ENCODE measurements around the gene MMRN2. TPM values are rescaled to one million over a fixed set of nuclear protein-coding genes. Genes with fewer than 3 reads are reported as not detected.

The MMRN2 gene
- total RNA-seq, 1 experiment from 2014 or later: not detected

DNA sequence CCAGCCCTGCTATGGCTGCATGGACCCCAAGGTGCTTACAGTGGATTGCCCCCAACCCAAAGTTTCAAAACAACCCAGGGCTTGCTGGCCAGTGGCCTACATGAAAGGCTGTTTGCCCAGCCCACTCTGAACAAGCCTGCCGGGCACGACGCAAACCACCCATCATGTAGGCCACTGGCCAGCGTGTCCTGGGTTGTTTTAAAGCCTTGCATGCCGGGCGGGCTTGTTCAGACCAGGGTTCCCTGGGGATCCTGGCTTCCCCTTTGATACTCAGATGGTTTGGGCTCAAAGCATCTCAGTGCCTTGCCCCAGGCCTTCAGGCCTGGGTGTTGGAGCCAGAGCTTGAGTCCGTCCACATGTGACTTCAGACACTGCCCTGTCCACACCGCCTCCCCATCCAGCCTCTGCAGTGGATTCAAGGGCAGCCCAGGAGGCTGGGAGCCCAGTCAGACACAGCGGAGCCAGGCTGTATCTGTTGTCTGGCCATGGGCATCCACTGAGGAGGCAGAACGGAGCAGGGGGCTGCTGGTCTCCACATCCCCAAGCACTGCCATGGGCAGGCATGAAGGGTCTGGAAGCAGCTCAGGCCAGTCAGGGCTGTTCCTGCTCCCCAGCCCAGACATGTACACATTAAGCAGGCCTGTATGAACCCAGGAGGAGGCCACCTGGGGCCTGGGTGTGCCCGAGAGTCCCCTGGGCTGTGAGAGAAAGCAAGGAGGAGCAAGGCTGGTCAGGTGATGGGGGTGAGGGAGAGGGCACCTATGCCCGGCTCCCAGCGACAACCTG, 6.8 kb upstream of the MMRN2 start:
- intact Hi-C loops (cut with micrococcal nuclease; ENCODE audit: unreplicated experiment): loop anchor here (10.0 kb wide), 1 partner anchor 279 kb away; no protein-coding TSS in a partner anchor
- ChIA-PET POLR2A (ENCODE audit: low non-redundant PET) (no interaction called here), CTCF (no interaction called here)
- DNase-seq (ENCODE audit: low spot score): no peak
- no peak overlapping the region for H3K4me3 ChIP-seq (ENCODE audit: low read depth, low read length, poor library complexity, severe bottlenecking)
- H3K27ac ChIP-seq (ENCODE audit: low read depth, low read length, poor library complexity, severe bottlenecking): no peak overlapping the region
- H3K36me3 ChIP-seq (ENCODE audit: insufficient read depth, low read length, poor library complexity, severe bottlenecking): no peaks in the 10 kb centered on the region
- H3K4me1 ChIP-seq (ENCODE audit: insufficient read depth, low read length, poor library complexity, severe bottlenecking): peaks cover 6% of the 10 kb centered on the region
- H3K27me3 ChIP-seq (replicated peaks; ENCODE audit: insufficient read depth, low read depth, low read length, poor library complexity): no peaks in the 10 kb centered on the region
- no peak for TF ChIP-seq EZH2 (IDR thresholded peaks at IDR 0.05; ENCODE audit: borderline replicate concordance, low read depth, low read length, poor library complexity, severe bottlenecking)
- TF ChIP-seq, protein P1, sequence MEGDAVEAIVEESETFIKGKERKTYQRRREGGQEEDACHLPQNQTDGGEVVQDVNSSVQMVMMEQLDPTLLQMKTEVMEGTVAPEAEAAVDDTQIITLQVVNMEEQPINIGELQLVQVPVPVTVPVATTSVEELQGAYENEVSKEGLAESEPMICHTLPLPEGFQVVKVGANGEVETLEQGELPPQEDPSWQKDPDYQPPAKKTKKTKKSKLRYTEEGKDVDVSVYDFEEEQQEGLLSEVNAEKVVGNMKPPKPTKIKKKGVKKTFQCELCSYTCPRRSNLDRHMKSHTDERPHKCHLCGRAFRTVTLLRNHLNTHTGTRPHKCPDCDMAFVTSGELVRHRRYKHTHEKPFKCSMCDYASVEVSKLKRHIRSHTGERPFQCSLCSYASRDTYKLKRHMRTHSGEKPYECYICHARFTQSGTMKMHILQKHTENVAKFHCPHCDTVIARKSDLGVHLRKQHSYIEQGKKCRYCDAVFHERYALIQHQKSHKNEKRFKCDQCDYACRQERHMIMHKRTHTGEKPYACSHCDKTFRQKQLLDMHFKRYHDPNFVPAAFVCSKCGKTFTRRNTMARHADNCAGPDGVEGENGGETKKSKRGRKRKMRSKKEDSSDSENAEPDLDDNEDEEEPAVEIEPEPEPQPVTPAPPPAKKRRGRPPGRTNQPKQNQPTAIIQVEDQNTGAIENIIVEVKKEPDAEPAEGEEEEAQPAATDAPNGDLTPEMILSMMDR (conservative IDR thresholded peaks at IDR 0.05; ENCODE audit: low read depth, low read length): no peak
- no TSS peak for BruUV-seq (replicated peaks)
- H3K9me3 ChIP-seq (ENCODE audit: low read depth, low read length, poor library complexity, severe bottlenecking): no peaks in the 10 kb centered on the region

DNA sequence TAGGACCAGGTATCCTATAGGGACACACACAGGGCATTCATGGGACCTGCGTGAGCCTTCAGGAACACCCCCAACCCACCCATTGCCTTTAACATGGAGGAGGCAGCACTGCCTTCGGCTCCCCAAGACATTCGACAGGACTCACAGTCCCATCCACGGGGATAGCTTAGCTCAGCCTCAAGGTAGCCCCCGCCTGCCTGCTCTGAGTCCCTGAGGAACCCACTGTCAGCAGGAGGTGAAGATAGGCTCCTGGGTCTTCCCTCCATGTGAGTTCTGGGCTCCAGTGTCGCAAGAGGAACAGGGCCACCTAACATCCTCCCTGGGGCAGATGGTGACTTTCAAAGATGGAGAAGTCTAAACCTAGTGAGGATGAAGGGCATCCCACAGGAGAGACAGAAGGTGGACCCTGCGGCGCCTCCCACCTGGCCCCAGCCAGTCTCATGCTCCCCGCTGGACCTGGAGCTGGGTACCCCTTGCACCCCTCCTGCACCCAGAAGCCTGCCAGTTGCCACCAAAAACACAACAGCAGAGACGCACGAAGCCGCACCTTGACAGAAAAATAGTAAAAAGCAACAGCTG, 6.0 kb upstream of the MMRN2 start:
- H3K4me1 ChIP-seq (ENCODE audit: insufficient read depth, low read length, poor library complexity, severe bottlenecking): peaks cover 6% of the 10 kb centered on the region
- no peak for TF ChIP-seq EZH2 (IDR thresholded peaks at IDR 0.05; ENCODE audit: borderline replicate concordance, low read depth, low read length, poor library complexity, severe bottlenecking)
- DNase-seq (ENCODE audit: low spot score): no peak
- POLR2A ChIA-PET (ENCODE audit: low non-redundant PET): no interaction called here
- no peaks in the 10 kb centered on the region for H3K27me3 ChIP-seq (replicated peaks; ENCODE audit: insufficient read depth, low read depth, low read length, poor library complexity)
- no peaks in the 10 kb centered on the region for H3K36me3 ChIP-seq (ENCODE audit: insufficient read depth, low read length, poor library complexity, severe bottlenecking)
- no peak overlapping the region for H3K4me3 ChIP-seq (ENCODE audit: low read depth, low read length, poor library complexity, severe bottlenecking)
- no TSS peak for BruUV-seq (replicated peaks)
- H3K9me3 ChIP-seq (ENCODE audit: low read depth, low read length, poor library complexity, severe bottlenecking): no peaks in the 10 kb centered on the region
- CTCF ChIA-PET: no interaction called here
- no peak overlapping the region for H3K27ac ChIP-seq (ENCODE audit: low read depth, low read length, poor library complexity, severe bottlenecking)
- intact Hi-C loops (cut with micrococcal nuclease; ENCODE audit: unreplicated experiment): loop anchor here (10.0 kb wide), 1 partner anchor 279 kb away; no protein-coding TSS in a partner anchor

DNA sequence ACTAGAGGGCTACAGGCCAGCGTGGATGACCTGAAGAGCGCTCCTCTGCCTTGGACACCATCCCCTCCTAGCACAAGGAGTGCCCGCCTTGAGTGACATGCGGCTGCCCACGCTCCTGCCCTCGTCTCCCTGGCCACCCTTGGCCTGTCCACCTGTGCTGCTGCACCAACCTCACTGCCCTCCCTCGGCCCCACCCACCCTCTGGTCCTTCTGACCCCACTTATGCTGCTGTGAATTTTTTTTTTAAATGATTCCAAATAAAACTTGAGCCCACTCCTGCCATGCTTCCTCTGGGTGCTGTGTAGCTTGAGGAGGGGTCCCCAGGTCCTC, 5.5 kb upstream of the MMRN2 start:
- TF ChIP-seq EZH2 (IDR thresholded peaks at IDR 0.05; ENCODE audit: borderline replicate concordance, low read depth, low read length, poor library complexity, severe bottlenecking): no peak
- no peaks in the 10 kb centered on the region for H3K27me3 ChIP-seq (replicated peaks; ENCODE audit: insufficient read depth, low read depth, low read length, poor library complexity)
- no peak overlapping the region for H3K4me3 ChIP-seq (ENCODE audit: low read depth, low read length, poor library complexity, severe bottlenecking)
- DNase-seq (ENCODE audit: low spot score): no peak
- no TSS peak for BruUV-seq (replicated peaks)
- ChIA-PET POLR2A (ENCODE audit: low non-redundant PET) (no interaction called here), CTCF (no interaction called here)
- H3K27ac ChIP-seq (ENCODE audit: low read depth, low read length, poor library complexity, severe bottlenecking): no peak overlapping the region
- intact Hi-C loops (cut with micrococcal nuclease; ENCODE audit: unreplicated experiment): loop anchor here (10.0 kb wide), 1 partner anchor 278 kb away; no protein-coding TSS in a partner anchor
- no peaks in the 10 kb centered on the region for H3K36me3 ChIP-seq (ENCODE audit: insufficient read depth, low read length, poor library complexity, severe bottlenecking)
- no peaks in the 10 kb centered on the region for H3K9me3 ChIP-seq (ENCODE audit: low read depth, low read length, poor library complexity, severe bottlenecking)
- peaks cover 6% of the 10 kb centered on the region for H3K4me1 ChIP-seq (ENCODE audit: insufficient read depth, low read length, poor library complexity, severe bottlenecking)

DNA sequence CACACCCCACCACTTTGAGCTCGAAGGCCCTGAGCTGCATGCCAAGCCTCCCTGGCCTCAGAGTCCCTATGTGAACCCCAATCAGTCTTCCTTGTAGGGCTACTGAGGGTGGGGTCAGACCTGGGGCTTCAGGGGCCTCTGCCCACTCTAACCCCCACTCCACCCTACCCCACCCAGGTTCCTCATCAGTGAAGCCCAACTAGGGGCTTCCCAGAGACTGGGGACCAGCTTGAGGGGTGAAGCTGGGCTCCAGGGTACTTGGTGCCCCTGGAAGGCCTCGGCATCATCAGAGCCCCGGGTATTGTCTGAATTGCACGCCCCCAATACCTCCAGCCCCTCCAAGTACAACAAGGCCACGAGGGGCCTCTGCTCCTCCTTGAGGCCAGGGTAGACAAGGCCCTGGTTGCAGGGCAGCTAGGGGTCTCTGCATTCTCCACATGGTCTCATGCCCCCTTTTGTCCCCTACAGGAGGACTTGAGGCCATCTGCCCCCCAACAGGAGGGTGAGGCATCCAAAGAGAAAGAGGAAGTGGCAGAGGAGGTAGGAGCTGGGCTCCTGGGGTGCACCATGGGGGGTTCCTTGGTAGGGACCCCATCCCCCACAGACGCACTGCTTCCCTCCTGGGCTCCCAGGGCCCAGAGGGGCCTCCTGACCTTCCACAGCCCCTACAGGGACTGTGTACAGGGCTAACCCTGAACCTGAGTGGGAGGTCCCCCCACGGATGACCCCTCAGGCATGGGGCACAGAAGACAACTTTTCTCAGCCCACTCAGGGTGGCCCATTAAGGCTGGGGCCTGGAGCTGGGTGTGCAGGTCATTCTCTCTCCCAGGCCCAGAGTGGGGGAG, 4.9 kb upstream of the MMRN2 start:
- Histone ChIP-seq H3K4me3 (ENCODE audit: low read depth, low read length, poor library complexity, severe bottlenecking) (no peak overlapping the region), H3K27ac (ENCODE audit: low read depth, low read length, poor library complexity, severe bottlenecking) (no peak overlapping the region), H3K27me3 (replicated peaks; ENCODE audit: insufficient read depth, low read depth, low read length, poor library complexity) (no peaks in the 10 kb centered on the region), H3K36me3 (ENCODE audit: insufficient read depth, low read length, poor library complexity, severe bottlenecking) (no peaks in the 10 kb centered on the region), H3K4me1 (ENCODE audit: insufficient read depth, low read length, poor library complexity, severe bottlenecking) (peaks cover 6% of the 10 kb centered on the region), H3K9me3 (ENCODE audit: low read depth, low read length, poor library complexity, severe bottlenecking) (no peaks in the 10 kb centered on the region)
- intact Hi-C loops (cut with micrococcal nuclease; ENCODE audit: unreplicated experiment): loop anchor here (10.0 kb wide), 1 partner anchor 278 kb away; no protein-coding TSS in a partner anchor
- POLR2A ChIA-PET (ENCODE audit: low non-redundant PET): interaction anchor here (0.6 kb wide), 1 partner anchor 254 kb away, joined by 3 read pairs; no protein-coding TSS in a partner anchor
- CTCF ChIA-PET: no interaction called here
- TF ChIP-seq EZH2 (IDR thresholded peaks at IDR 0.05; ENCODE audit: borderline replicate concordance, low read depth, low read length, poor library complexity, severe bottlenecking): no peak
- TF ChIP-seq, protein P1 (conservative IDR thresholded peaks at IDR 0.05; ENCODE audit: low read depth, low read length): no peak
- BruUV-seq (replicated peaks): no TSS peak
- no peak for DNase-seq (ENCODE audit: low spot score)
